HEK293 (cell line): ENCODE data around the gene ZBTB37.

Experiments
- CTCF ChIA-PET: fragments of 350-600 bp; formaldehyde crosslinking; extraction: SDS; loops from one replicate; lab custom pipeline; 2021; ENCODE audit warnings: antibody characterized with exemption; lab: Yijun Ruan, JAX
- POLR2A ChIA-PET: fragments of 300-600 bp; formaldehyde crosslinking; extraction: SDS; loops from one replicate; lab custom pipeline; 2020; ENCODE audit warnings: antibody characterized with exemption, inconsistent platforms; lab: Yijun Ruan, JAX
- H3K27ac ChIP-seq: fragments of 200-500 bp; sonication (Bioruptor generic); 2 replicates; pipeline ENCODE4 v1.5.1; 2014; ENCODE audit warnings: low read depth, low read length, control low read depth, inconsistent platforms; ENCODE audit errors: extremely low read depth
- H3K36me3 ChIP-seq, 2 experiments: fragments of 200-500 bp in 1 of 2; sonication (Bioruptor generic) in 1 of 2; 1 replicate in 1 of 2; 2 replicates in 1 of 2; pipeline ENCODE4 v1.5.1; 2014 to 2017; ENCODE audit warnings: inconsistent platforms in 2 of 2, low read length in 2 of 2; ENCODE audit not compliant: control insufficient read depth in 2 of 2, insufficient read depth in 1 of 2
- H3K4me1 ChIP-seq: fragments of 200-500 bp; sonication (Bioruptor generic); 2 replicates; pipeline ENCODE4 v1.5.1; 2014; ENCODE audit warnings: mild to moderate bottlenecking, low read length, inconsistent platforms; ENCODE audit not compliant: control insufficient read depth, insufficient read depth
- H3K4me3 ChIP-seq: 2 replicates; pipeline ENCODE4 v1.5.1; 2011; ENCODE audit warnings: low read depth, mild to moderate bottlenecking, control low read depth, low read length, moderate library complexity
- H3K9me3 ChIP-seq: fragments of 200-500 bp; sonication (Bioruptor generic); 2 replicates; pipeline ENCODE4 v1.5.1; 2014; ENCODE audit warnings: low read depth, low read length, inconsistent platforms; ENCODE audit not compliant: control insufficient read depth, insufficient read depth
- SP7 ChIP-seq: fragments of 450-650 bp; formaldehyde crosslinking; IDR thresholded peaks from 2 replicates; pipeline ENCODE4 v1.5.1; 2016; ENCODE audit warnings: missing biosample characterization, missing genetic modification characterization
- ZBTB21 ChIP-seq: fragments of 450-650 bp; formaldehyde crosslinking; IDR thresholded peaks from 2 replicates; pipeline ENCODE4 v1.5.1; 2017; ENCODE audit warnings: missing biosample characterization, missing genetic modification characterization
- ZBTB48 ChIP-seq: fragments of 450-650 bp; formaldehyde crosslinking; IDR thresholded peaks from 2 replicates; pipeline ENCODE4 v1.5.1; 2016; ENCODE audit warnings: missing biosample characterization, missing genetic modification characterization
- ZFP37 ChIP-seq: fragments of 450-650 bp; formaldehyde crosslinking; IDR thresholded peaks from 2 replicates; pipeline ENCODE4 v1.5.1; 2016; ENCODE audit warnings: missing biosample characterization, missing genetic modification characterization
- ZIC2 ChIP-seq: fragments of 450-650 bp; formaldehyde crosslinking; IDR thresholded peaks from 2 replicates; pipeline ENCODE4 v1.5.1; 2016; ENCODE audit warnings: missing biosample characterization, missing genetic modification characterization
- ZNF121 ChIP-seq: fragments of 450-650 bp; formaldehyde crosslinking; IDR thresholded peaks from 2 replicates; pipeline ENCODE4 v1.5.1; 2016; ENCODE audit warnings: missing biosample characterization, missing genetic modification characterization
- ZNF19 ChIP-seq: fragments of 450-650 bp; formaldehyde crosslinking; IDR thresholded peaks from 2 replicates; pipeline ENCODE4; 2016; ENCODE audit warnings: missing biosample characterization, missing genetic modification characterization, low read depth
- ZNF335 ChIP-seq: fragments of 450-650 bp; formaldehyde crosslinking; conservative IDR thresholded peaks from 2 replicates; pipeline ENCODE4 v1.5.1; 2016; ENCODE audit warnings: missing biosample characterization, missing genetic modification characterization
- ZNF394 ChIP-seq: fragments of 450-650 bp; formaldehyde crosslinking; IDR thresholded peaks from 2 replicates; pipeline ENCODE4 v1.5.1; 2016; ENCODE audit warnings: missing biosample characterization, missing genetic modification characterization, mild to moderate bottlenecking, moderate library complexity, borderline replicate concordance
- ZNF48 ChIP-seq: fragments of 450-650 bp; formaldehyde crosslinking; IDR thresholded peaks from 2 replicates; pipeline ENCODE4 v1.5.1; 2016; ENCODE audit warnings: missing biosample characterization, missing genetic modification characterization
- ZNF596 ChIP-seq: fragments of 450-650 bp; IDR thresholded peaks from 2 replicates; pipeline ENCODE4 v1.5.0; 2018; ENCODE audit warnings: missing biosample characterization, mild to moderate bottlenecking, missing genetic modification characterization, moderate library complexity
- ZNF623 ChIP-seq: fragments of 450-650 bp; formaldehyde crosslinking; IDR thresholded peaks from 2 replicates; pipeline ENCODE4 v1.5.1; 2016; ENCODE audit warnings: missing biosample characterization, missing genetic modification characterization
- TF ChIP-seq, protein P1 (sequence below): fragments of 450-650 bp; formaldehyde crosslinking; IDR thresholded peaks from 2 replicates; pipeline ENCODE4 v1.5.1; 2016; ENCODE audit warnings: missing biosample characterization, missing genetic modification characterization
- TF ChIP-seq, protein P2 (sequence below): fragments of 450-650 bp; formaldehyde crosslinking; IDR thresholded peaks from 2 replicates; pipeline ENCODE4 v1.5.1; 2017; ENCODE audit warnings: missing biosample characterization, missing genetic modification characterization
- TF ChIP-seq, protein P3 (sequence below): fragments of 450-650 bp; formaldehyde crosslinking; IDR thresholded peaks from 2 replicates; pipeline ENCODE4 v1.5.1; 2016; ENCODE audit warnings: missing biosample characterization, missing genetic modification characterization
- TF ChIP-seq, protein P4 (sequence below): fragments of 450-650 bp; formaldehyde crosslinking; IDR thresholded peaks from 2 replicates; pipeline ENCODE4 v1.5.1; 2016; ENCODE audit warnings: missing biosample characterization, missing genetic modification characterization, borderline replicate concordance
- TF ChIP-seq, protein P5 (sequence below): fragments of 450-650 bp; formaldehyde crosslinking; IDR thresholded peaks from 2 replicates; pipeline ENCODE4 v1.5.1; 2017; ENCODE audit warnings: missing biosample characterization, missing genetic modification characterization

ZBTB37 gene

DNA sequence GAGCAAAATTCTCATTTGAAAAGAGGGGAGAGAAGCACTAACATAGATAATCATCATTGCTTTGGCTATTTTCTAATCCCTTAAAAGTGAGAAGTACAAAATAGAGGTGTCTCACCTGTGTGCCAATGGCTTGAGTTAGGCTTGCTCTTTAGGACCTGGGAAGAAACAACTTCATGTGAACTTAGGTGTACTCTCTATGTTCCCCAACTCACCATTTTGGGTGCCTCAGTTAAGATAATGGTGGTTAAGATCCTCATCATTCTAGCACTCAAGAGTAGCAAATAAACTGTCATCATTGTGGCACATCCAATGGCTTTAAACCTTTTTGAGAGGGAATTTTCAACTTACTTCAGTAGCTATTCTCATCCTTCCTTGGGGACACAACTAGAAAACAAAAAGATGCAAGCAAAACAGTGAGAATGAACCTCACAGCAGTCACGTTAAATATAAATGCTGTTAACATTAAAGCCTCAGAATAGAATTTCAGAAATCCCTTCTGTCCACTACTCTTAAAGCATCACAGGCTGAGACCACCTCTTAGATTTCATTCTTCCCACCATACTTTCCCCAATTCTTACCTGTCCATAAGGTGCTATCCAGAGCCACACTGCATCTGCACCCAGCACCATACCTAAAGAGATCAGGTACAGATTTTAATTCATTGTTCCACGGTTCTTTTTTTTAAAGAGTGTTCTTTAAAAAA, 1.6 kb upstream of the ZBTB37 start (continued):
- TF ChIP-seq, protein P1, sequence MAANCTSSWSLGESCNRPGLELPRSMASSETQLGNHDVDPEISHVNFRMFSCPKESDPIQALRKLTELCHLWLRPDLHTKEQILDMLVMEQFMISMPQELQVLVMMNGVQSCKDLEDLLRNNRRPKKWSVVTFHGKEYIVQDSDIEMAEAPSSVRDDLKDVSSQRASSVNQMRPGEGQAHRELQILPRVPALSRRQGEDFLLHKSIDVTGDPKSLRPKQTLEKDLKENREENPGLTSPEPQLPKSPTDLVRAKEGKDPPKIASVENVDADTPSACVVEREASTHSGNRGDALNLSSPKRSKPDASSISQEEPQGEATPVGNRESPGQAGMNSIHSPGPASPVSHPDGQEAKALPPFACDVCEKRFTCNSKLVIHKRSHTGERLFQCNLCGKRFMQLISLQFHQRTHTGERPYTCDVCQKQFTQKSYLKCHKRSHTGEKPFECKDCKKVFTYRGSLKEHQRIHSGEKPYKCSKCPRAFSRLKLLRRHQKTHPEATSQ (tag by site-specific recombination), result no peak
- TF ChIP-seq ZNF596 (tag by site-specific recombination), result no peak
- TF ChIP-seq, all 188 proteins: peak for 0

DNA sequence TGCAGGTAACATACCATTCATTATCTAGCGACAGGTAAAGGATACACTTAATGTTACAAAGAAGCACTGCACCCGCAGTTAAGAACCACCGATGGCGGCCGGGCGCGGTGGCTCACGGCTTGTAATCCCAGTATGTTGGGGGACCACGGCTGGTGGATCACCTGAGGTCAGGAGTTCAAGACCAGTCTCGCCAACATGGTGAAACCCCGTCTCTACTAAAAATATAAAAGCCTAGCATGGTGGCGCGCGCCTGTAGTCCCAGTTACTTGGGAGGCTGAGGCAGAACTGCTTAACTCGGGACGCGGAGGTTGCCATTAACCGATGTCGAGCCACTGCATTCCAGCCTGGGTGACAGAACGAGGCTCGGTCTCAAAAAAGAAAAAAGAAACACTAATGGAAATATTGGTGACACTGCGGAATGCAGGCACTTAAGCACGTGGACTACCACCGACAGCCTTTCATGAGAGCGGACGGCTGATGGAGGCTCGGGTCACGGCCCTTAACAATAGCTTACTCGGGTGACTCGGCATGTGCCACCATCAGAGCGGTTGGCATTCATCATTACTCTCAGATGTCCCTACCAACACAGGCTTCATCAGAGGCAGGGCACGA, 933 bp upstream of the ZBTB37 start:
- Histone ChIP-seq H3K9me3 (no peaks in the 10 kb centered on the region), H3K4me3 (peak overlapping the region; percentile 90), H3K36me3 (peaks cover 18 to 70% of the 10 kb centered on the region in 2 experiments), H3K4me1 (no peaks in the 10 kb centered on the region; the same call in 1 of the 2 replicates), H3K27ac (peak overlapping the region; percentile 86)
- TF ChIP-seq SP7 (tag by site-specific recombination), result no peak
- TF ChIP-seq, protein P2, sequence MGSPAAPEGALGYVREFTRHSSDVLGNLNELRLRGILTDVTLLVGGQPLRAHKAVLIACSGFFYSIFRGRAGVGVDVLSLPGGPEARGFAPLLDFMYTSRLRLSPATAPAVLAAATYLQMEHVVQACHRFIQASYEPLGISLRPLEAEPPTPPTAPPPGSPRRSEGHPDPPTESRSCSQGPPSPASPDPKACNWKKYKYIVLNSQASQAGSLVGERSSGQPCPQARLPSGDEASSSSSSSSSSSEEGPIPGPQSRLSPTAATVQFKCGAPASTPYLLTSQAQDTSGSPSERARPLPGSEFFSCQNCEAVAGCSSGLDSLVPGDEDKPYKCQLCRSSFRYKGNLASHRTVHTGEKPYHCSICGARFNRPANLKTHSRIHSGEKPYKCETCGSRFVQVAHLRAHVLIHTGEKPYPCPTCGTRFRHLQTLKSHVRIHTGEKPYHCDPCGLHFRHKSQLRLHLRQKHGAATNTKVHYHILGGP (tag by site-specific recombination), result no peak
- TF ChIP-seq ZFP37, result peak; percentile 88; the same call in 1 of the 2 replicates
- TF ChIP-seq, protein P3, sequence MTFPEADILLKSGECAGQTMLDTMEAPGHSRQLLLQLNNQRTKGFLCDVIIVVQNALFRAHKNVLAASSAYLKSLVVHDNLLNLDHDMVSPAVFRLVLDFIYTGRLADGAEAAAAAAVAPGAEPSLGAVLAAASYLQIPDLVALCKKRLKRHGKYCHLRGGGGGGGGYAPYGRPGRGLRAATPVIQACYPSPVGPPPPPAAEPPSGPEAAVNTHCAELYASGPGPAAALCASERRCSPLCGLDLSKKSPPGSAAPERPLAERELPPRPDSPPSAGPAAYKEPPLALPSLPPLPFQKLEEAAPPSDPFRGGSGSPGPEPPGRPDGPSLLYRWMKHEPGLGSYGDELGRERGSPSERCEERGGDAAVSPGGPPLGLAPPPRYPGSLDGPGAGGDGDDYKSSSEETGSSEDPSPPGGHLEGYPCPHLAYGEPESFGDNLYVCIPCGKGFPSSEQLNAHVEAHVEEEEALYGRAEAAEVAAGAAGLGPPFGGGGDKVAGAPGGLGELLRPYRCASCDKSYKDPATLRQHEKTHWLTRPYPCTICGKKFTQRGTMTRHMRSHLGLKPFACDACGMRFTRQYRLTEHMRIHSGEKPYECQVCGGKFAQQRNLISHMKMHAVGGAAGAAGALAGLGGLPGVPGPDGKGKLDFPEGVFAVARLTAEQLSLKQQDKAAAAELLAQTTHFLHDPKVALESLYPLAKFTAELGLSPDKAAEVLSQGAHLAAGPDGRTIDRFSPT, result no peak
- 0 out of 2 replicates have a peak, but pooled peaks have one; percentile 15 for TF ChIP-seq ZNF121 (tag by site-specific recombination)
- TF ChIP-seq, protein P4, sequence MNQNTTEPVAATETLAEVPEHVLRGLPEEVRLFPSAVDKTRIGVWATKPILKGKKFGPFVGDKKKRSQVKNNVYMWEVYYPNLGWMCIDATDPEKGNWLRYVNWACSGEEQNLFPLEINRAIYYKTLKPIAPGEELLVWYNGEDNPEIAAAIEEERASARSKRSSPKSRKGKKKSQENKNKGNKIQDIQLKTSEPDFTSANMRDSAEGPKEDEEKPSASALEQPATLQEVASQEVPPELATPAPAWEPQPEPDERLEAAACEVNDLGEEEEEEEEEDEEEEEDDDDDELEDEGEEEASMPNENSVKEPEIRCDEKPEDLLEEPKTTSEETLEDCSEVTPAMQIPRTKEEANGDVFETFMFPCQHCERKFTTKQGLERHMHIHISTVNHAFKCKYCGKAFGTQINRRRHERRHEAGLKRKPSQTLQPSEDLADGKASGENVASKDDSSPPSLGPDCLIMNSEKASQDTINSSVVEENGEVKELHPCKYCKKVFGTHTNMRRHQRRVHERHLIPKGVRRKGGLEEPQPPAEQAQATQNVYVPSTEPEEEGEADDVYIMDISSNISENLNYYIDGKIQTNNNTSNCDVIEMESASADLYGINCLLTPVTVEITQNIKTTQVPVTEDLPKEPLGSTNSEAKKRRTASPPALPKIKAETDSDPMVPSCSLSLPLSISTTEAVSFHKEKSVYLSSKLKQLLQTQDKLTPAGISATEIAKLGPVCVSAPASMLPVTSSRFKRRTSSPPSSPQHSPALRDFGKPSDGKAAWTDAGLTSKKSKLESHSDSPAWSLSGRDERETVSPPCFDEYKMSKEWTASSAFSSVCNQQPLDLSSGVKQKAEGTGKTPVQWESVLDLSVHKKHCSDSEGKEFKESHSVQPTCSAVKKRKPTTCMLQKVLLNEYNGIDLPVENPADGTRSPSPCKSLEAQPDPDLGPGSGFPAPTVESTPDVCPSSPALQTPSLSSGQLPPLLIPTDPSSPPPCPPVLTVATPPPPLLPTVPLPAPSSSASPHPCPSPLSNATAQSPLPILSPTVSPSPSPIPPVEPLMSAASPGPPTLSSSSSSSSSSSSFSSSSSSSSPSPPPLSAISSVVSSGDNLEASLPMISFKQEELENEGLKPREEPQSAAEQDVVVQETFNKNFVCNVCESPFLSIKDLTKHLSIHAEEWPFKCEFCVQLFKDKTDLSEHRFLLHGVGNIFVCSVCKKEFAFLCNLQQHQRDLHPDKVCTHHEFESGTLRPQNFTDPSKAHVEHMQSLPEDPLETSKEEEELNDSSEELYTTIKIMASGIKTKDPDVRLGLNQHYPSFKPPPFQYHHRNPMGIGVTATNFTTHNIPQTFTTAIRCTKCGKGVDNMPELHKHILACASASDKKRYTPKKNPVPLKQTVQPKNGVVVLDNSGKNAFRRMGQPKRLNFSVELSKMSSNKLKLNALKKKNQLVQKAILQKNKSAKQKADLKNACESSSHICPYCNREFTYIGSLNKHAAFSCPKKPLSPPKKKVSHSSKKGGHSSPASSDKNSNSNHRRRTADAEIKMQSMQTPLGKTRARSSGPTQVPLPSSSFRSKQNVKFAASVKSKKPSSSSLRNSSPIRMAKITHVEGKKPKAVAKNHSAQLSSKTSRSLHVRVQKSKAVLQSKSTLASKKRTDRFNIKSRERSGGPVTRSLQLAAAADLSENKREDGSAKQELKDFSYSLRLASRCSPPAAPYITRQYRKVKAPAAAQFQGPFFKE (tag by site-specific recombination), result peak; percentile 65; the same call in 1 of the 2 replicates
- POLR2A ChIA-PET, result interaction anchor here (1.2 to 2.2 kb wide), 8 partner anchors 9 to 360 kb away, joined by 3 to 28 read pairs (median 6); partner anchors contain the start of genes CENPL, DARS2 and KLHL20
- CTCF ChIA-PET, result no interaction called here

DNA sequence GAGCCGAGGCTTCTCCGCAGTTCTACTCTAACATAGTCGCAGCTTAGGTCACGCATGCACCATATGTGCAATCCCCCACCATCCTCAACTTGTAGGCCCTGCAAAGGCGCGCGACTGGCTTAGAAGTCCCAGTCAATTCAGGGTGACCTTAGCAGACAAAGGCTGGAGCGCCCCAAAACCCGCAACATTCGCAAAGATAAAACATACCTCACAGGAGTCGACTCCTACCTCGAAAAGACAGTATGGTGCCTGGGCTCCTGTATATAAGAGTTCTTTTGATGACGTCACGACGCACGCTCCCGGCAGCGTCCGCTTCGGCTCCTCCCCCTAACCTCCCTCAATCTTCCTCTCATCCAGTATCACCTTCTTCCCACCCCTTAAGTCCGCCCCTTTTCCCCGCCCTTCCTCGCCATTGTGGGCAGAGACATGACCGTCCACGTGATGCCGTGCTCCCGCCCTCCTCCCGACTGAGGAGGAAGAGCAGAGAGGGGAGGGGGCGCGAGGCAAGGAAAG, 371 bp upstream of the ZBTB37 start, which contains the start of gene GAS5:
TSS of gene GAS5 (minus strand) at position 237 of the 513 bp plus-strand sequence.
- Histone ChIP-seq H3K9me3 (no peaks in the 10 kb centered on the region), H3K27ac (peak within 1 kb of the TSS; percentile 86), H3K4me3 (peak within 1 kb of the TSS; percentile 90), H3K4me1 (no peaks in the 10 kb centered on the region; the same call in 1 of the 2 replicates), H3K36me3 (peaks cover 14 to 65% of the 10 kb centered on the region in 2 experiments)
- CTCF ChIA-PET, result no interaction called here
- POLR2A ChIA-PET, result interaction anchor here (0.6 to 2.2 kb wide), 34 partner anchors 9 to 1064 kb away, joined by 3 to 28 read pairs (median 4); partner anchors contain the start of genes CENPL, DARS2, KLHL20 and PRDX6
- 0 out of 2 replicates have a peak, but pooled peaks have one; percentile 40 for TF ChIP-seq ZNF394 (tag by site-specific recombination)
- TF ChIP-seq ZNF623, result 0 out of 2 replicates have a peak, but pooled peaks have one; percentile 14
- TF ChIP-seq, protein P5, sequence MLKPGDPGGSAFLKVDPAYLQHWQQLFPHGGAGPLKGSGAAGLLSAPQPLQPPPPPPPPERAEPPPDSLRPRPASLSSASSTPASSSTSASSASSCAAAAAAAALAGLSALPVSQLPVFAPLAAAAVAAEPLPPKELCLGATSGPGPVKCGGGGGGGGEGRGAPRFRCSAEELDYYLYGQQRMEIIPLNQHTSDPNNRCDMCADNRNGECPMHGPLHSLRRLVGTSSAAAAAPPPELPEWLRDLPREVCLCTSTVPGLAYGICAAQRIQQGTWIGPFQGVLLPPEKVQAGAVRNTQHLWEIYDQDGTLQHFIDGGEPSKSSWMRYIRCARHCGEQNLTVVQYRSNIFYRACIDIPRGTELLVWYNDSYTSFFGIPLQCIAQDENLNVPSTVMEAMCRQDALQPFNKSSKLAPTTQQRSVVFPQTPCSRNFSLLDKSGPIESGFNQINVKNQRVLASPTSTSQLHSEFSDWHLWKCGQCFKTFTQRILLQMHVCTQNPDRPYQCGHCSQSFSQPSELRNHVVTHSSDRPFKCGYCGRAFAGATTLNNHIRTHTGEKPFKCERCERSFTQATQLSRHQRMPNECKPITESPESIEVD (tag by site-specific recombination), result no peak
- TF ChIP-seq ZBTB48 (tag by site-specific recombination), result peak; percentile 70
- no peak for TF ChIP-seq ZNF335 (tag by site-specific recombination)
- peak; percentile 96 for TF ChIP-seq ZBTB21
- no peak for TF ChIP-seq ZNF19 (tag by site-specific recombination)
- TF ChIP-seq ZNF48 (tag by site-specific recombination), result no peak
- TF ChIP-seq ZIC2 (tag by site-specific recombination), result peak; percentile 63; the same call in 1 of the 2 replicates
